GM12891 (cell line): ENCODE measurements around the gene CASKIN1.

Experiments used
- DNase-seq: peaks from one replicate; pipeline ENCODE4 v3.0.0; 2011; ENCODE audit warnings: low spot score; ENCODE audit not compliant: insufficient read length
- FAIRE-seq: peaks from 2 replicates; lab custom pipeline; 2011; peaks lifted over from hg19 to GRCh38; lab: Jason Lieb, UNC
- PAX5 ChIP-seq: IDR thresholded peaks from 2 replicates; pipeline ENCODE4 v1.6.1; 2011; ENCODE audit warnings: low read length, moderate library complexity, mild to moderate bottlenecking; ENCODE audit not compliant: insufficient read depth, severe bottlenecking
- POLR2A ChIP-seq: IDR thresholded peaks from 2 replicates; pipeline ENCODE4 v1.6.1; 2011; ENCODE audit warnings: low read depth, low read length, control low read depth
- POLR2AphosphoS5 ChIP-seq: IDR thresholded peaks from 2 replicates; pipeline ENCODE4 v1.6.1; 2011; ENCODE audit warnings: low read depth, low read length, control low read depth
- POU2F2 ChIP-seq: IDR thresholded peaks from 2 replicates; pipeline ENCODE4 v1.6.1; 2011; ENCODE audit warnings: low read depth, mild to moderate bottlenecking, control low read depth, low read length, moderate library complexity
- SPI1 ChIP-seq: IDR thresholded peaks from 2 replicates; pipeline ENCODE4 v1.6.1; 2011; ENCODE audit warnings: low read depth, low read length, control low read depth
- TAF1 ChIP-seq: IDR thresholded peaks from 2 replicates; pipeline ENCODE4 v1.6.1; 2011; ENCODE audit warnings: low read depth, low read length, control low read depth

CASKIN1 gene

DNA sequence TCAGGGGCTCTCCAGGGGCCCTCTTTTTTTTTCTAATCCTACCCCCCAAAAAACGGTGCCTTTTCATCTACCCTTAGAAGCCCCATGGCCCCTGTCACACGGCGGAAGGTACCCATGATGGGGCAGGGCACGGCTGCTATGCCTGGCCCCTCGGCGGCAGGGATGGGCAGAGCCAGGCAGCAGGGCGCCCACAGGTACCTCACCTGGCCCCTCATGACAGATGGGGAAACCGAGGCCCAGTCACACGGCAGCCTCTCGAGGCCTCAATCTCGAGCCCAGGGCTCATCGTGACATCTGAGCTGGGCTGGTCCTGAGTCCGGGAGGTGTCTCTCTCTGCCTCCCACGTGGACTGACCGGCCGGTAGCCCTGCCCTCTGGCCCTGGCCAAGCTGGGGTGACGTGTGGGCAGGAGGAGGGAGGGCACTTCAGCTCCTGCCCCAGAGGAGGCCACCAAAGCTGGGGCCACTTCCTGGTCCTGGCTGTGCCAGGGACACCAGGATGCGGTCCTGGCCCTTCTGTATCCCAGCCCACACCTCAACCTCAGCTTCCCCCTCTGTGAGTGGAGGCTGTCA lies 29.3 kb downstream of the CASKIN1 start:
- DNase-seq (no peak), FAIRE-seq (no peak)
- no peak for TF ChIP-seq TAF1
- TF ChIP-seq POLR2A, result no peak
- no peak for TF ChIP-seq POLR2AphosphoS5
- TF ChIP-seq POU2F2, result no peak
- TF ChIP-seq SPI1, result no peak
- TF ChIP-seq PAX5, result no peak

DNA sequence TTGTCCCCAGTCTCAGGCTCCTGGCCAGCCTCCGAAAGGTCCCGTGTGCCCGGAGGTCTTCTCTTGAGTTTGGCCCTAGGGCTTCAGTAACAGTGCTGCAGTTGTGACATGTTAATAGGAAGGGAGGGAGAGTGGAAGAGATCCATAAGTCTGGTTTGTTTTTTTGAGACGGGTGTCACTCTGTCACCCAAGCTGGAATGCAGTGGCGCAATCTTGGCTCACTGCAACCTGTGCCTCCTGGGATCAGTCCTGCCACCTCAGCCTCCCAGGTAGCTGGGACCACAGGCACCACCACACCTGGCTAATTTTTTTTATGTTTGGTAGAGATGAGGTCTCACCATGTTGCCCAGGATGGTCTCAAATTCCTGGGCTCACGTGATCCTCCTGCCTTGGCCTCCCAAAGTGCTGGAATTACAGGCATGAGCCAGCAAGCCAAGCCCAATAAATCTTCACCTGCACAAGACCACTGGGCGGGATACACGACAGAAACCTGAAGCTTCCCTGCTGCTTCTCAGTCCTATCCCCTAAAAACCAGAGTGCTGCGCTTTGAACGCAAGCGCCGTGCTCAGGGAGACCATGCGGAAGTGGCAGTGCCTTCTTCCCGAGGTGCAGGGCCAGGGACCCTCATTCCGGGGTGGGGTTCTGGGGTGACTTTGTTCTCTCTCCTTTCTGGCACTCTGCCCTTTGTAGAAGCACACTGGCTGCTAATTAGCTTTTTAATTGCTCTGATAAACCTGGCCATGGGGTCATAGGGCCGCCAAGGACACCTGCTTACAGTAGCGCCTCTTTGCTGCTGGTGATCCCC lies 29.9 kb downstream of the CASKIN1 start:
- TF ChIP-seq POLR2AphosphoS5 (no peak), POLR2A (no peak), TAF1 (no peak)
- DNase-seq (no peak), FAIRE-seq (no peak)

DNA sequence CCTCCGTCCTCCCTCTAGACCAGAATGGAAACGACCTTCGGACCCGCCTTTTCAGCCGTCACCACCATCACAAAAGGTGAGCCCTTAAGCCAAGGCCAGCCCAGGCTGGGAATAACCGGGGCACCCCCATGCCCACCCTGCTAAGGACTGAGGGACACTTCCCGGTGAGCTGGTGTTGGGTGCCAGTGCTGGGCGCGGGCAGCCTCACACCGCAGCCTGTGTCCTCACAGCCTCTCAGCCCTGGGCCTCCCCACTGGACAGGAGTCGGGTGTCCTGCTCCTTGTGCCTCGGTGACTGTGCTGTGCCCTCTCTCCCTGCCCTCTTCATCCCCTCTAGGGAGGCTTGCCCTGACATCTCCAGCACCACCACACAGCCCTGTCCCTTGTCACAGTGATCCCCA lies 30.5 kb downstream of the CASKIN1 start:
- FAIRE-seq (no peak), DNase-seq (no peak)
- TF ChIP-seq POLR2AphosphoS5, result no peak

DNA sequence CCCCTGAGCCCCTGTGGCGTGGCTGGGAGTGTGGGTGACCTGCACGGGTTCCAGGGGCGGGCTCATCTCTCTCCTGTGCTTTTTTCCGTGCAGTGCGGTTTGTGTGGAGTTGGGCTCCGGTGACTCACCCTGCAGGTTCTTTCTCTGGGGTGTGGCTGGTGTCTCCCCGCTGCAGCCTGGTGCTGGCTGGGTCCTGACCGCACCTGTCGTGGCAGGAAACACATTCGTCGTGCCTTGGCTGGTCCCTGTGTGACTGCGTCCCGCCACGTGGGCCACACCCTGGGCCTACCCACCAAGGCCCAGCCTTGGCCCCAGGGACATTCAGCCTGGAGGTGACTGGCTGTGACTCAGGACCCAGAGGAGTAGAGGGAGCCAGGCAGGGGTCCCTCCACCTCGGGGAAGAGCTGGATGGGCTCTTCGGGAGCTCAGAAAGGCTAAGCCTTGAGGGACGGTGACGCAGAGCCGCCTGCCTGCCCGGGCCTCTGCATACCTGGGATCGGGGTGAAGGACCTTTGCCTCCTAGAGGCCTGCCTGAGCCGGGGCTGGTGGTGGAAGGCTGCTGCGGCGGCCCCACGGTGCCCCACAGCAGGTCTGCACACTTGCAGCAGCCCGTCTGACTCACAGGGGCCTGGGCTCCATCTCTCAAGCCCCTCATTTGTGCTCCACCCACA lies 33.1 kb downstream of the CASKIN1 start:
- no peak for FAIRE-seq
- no peak for DNase-seq
- no peak for TF ChIP-seq PAX5
- no peak for TF ChIP-seq POU2F2
- TF ChIP-seq SPI1, result no peak
- TF ChIP-seq POLR2A, result no peak
- no peak for TF ChIP-seq POLR2AphosphoS5
- no peak for TF ChIP-seq TAF1

DNA sequence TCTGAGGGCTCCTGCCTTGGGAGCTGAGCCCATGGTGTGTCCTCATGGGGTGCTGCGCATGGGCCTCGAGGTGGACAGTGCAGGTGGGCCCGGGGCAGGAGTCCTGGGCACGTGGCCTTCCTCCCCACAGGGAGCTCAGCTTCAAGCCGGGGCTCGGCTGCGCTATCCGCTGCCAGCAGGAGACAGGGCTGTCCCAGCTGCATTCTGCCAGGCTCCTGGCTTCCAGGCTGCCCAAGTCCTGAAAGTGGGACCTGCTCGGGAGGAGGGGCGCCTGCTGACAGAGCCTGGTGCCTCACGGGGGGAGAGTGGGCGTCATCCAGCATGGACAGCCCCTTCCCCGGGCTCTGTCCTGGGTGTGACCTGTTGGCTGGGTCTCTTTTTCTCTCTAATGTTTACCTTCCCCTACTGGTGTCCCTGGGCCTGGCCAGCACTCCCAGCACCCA lies 33.7 kb downstream of the CASKIN1 start:
- FAIRE-seq (no peak), DNase-seq (no peak)
- TF ChIP-seq POLR2A (no peak), POU2F2 (no peak), TAF1 (no peak), PAX5 (no peak), SPI1 (no peak), POLR2AphosphoS5 (no peak)

DNA sequence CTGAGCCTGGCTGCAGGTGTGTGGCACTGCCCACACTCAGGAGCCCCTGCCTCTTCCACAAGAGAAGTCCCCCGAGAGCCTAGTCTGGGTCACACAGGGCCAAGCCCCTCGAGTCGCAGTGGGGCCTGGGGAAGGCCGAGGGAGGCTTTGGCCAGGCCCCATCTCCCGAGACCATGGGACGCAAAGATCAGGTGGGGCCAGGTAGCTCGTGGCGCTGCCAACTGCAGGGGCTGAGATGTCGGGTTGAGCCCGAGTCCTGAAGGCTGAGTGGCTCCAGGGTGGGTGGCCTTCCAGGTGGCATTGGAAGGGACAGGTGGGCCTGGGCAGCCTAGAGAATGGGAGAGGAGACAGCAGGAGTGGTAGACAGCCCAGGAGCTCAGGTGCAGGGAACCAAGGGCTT lies 34.5 kb downstream of the CASKIN1 start:
- no peak for FAIRE-seq
- TF ChIP-seq POLR2A, result no peak
- TF ChIP-seq SPI1, result no peak
- TF ChIP-seq POLR2AphosphoS5, result no peak
- TF ChIP-seq TAF1, result no peak
- no peak for DNase-seq

DNA sequence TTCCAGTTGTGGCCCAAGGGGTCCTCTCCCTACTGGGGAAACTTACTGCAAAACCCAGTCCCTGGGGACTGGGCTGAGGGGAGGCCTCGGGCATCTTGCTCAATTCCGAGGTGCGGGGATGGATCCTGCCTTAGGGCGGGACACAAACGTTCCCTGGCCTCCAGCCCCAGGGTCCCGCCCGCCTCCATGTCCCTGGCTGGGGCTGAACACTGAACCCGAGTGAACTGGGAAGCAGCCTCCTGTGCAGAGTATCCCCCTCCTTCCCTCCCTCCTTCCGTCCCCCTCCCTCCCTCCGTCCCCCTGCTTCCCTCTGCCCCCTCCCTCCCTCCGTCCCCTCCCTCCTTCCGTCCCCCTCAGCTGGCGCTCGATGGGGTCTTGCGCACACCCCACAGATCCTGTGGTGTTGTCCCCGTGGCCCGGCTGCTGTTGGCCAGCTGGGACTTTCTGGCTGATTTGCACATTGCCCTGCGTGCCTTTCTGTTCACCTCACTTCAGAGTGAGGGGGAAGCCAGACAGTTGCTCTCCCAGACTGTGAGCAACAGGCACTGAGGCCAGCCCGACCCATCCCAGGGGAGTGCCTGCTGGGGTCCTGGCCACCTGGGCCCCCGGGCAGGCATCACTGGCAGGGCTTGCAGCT lies 35.4 kb downstream of the CASKIN1 start:
- no peak for FAIRE-seq
- no peak for DNase-seq
- TF ChIP-seq POU2F2 (no peak), PAX5 (no peak), POLR2A (no peak)

DNA sequence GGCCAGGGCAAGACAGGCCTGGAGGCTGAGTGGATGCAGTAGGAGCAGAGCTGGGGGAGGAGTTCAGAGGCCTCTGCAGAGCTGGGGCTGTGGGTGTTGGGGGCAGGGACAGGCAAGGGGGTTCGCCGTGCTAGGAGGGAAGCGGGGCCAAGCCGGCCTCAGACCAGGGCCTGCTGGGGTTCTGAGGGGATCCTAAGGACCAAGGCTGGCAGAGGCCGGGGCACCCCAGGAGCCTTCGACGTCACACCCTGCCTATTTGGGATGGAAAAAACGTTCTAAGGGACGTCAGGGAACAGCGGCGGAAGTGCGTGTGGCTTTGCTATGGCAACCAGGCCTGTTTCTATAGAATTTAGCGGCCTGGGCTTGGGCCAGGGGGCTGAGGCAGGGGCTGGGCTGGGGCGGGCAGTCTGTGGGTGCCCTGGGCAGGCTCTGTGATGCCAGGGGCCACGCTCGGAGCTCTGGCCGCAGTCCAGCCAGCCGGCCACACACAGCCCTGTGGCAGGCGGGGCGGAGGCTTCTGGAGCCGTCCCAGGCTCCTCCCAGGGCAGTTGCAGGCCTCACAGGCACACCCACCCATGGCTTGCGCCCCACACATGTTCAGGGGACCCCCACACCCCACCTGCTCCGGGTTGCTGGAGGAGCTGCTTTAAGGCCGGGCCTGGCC lies 37.1 kb downstream of the CASKIN1 start:
- TF ChIP-seq TAF1 (no peak), POLR2A (no peak), PAX5 (no peak)
- no peak for FAIRE-seq
- DNase-seq, result no peak

DNA sequence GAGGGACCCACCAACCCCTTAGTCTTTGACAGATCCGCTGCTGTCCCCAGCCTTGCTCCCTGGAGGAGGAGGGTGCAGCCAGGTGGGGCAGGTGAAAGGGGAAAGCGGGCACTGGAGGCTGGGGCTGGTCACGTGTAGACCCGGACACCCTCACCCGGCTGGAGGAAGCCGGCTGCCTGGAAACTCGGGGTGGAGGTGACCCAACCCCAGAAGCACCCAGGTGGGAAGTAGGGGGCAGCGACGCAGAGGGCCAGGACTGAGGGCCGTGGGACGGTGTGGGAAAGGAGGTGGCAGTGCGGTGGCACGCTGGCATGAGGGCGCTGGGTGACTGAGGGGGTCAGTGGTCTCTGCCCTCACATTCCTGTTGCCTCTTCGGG lies 38.2 kb downstream of the CASKIN1 start:
- TF ChIP-seq SPI1 (no peak), POLR2AphosphoS5 (no peak), POU2F2 (no peak), TAF1 (no peak), POLR2A (no peak), PAX5 (no peak)
- DNase-seq, result no peak
- no peak for FAIRE-seq

DNA sequence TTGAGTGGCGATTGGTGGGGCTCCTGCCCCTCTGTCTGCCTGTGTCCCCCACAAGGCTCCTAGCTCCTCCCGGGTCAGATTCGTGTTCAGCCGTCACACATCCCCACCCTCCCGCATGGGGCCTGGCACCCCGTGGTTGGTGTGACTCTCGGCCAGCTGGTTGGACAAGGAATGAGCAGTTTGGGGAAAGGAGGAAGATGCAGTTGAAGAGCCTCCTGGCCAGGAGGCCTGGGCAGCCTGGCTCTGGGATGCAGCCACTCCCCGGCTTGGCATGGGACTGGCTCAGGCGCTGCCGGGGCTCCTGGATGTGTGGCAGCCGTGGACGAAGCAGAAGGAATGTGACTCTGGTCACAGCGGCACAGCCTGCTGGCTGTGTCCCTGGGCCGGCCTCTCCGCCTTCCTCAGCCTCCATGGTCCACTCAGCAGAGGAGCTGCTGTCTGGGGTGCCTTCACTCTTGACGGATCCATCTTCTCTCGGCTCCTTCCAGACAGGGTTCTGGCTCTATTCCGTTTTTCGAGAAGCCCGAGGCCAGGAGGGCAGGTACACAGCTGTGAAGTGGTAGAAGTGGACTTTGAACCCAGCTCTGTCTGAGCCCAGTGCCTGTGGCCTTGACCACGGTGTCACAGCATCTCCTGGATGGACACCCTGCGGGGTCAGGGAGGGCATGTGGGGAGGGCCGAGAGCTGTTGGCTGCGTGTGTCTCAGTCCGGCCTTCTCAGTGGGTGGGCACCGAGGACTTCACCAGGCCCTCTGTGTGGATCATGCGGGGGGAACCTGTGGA lies 38.7 kb downstream of the CASKIN1 start:
- FAIRE-seq, result no peak

More for the DNA sequence above, 38.7 kb downstream of the CASKIN1 start:
- TF ChIP-seq POLR2AphosphoS5 (no peak), POU2F2 (no peak)
- no peak for DNase-seq
